Stimulated activated CD4-positive, alpha-beta T cell treated with anti-CD3 and anti-CD28 coated beads, Interleukin-12 subunit alpha, Interleukin-12 subunit beta, amount 100 ng/mL, for 48 hours (primary cell): ENCODE results near the gene VMP1.
"Not testable (repeated sequence)": the region's sequence is repeated elsewhere in the genome, so short reads cannot be mapped to it uniquely, and the experiment has no call there.

Experiments
- DNase-seq, 3 donors: peaks; one replicate each; pipeline ENCODE4 v3.0.0-alpha.2; 2020; ENCODE audit warnings: low read depth in 2 of 3, low spot score in 1 of 3

Gene VMP1

GRCh38 chr17:59838052-59838916 is 130.8 kb downstream of the VMP1 start:
- DNase-seq = no peak

- DNase-seq = no peak
These were observed 132.3 kb downstream of the VMP1 start for GRCh38 chr17:59839651-59840328.

GRCh38 chr17:59840329-59841090 is 133.1 kb downstream of the VMP1 start:
- DNase-seq = no peak

GRCh38 chr17:59841091-59841881 is 133.8 kb downstream of the VMP1 start:
- not testable (repeated sequence) for DNase-seq

- not testable (repeated sequence) for DNase-seq
These were observed 134.4 kb downstream of the VMP1 start for GRCh38 chr17:59841882-59842263.

GRCh38 chr17:59842901-59843652 is 135.6 kb downstream of the VMP1 start:
- peak in 2 of 3 donors; percentile 69 to 75 for DNase-seq

GRCh38 chr17:59844884-59845594 is 137.6 kb downstream of the VMP1 start:
- DNase-seq = no peak

GRCh38 chr17:59845595-59846393 is 138.3 kb downstream of the VMP1 start:
- DNase-seq = no peak

- no peak for DNase-seq
These were observed 139.1 kb downstream of the VMP1 start for GRCh38 chr17:59846394-59847165.

- no peak for DNase-seq
These were observed 140.9 kb downstream of the VMP1 start for GRCh38 chr17:59848385-59848668.

GRCh38 chr17:59848778-59849177 is 141.3 kb downstream of the VMP1 start:
- no peak for DNase-seq

- DNase-seq = not testable (repeated sequence)
These were observed 142.9 kb downstream of the VMP1 start for GRCh38 chr17:59850311-59850710.

- DNase-seq = no peak
These were observed 144.3 kb downstream of the VMP1 start for GRCh38 chr17:59851439-59852375.

- DNase-seq = not testable (repeated sequence)
These were observed 145.4 kb downstream of the VMP1 start for GRCh38 chr17:59852847-59853167.

GRCh38 chr17:59853168-59853918 is 145.9 kb downstream of the VMP1 start:
- DNase-seq = peak in 1 of 3 donors; percentile 52

- not testable (repeated sequence) for DNase-seq
These were observed 146.7 kb downstream of the VMP1 start for GRCh38 chr17:59853919-59854729.
